Measurements from ENCODE around the gene LCP1.

LCP1 gene

GRCh38 chr13:46134494-46134893, 47.5 kb downstream of the LCP1 start:
- no peak for DNase-seq (ENCODE audit: low read depth, low spot score)
- H3K27ac ChIP-seq, result no peak overlapping the region
- no peaks in the 10 kb centered on the region for H3K9me3 ChIP-seq (ENCODE audit: low read depth, low read length)
- no peaks in the 10 kb centered on the region for H3K36me3 ChIP-seq (ENCODE audit: insufficient read depth, low read length)
- no peak for TF ChIP-seq POLR2AphosphoS5 (IDR thresholded peaks at IDR 0.05; ENCODE audit: borderline replicate concordance, low read depth, low read length)
- TF ChIP-seq FOXP2 (optimal IDR thresholded peaks at IDR 0.05; ENCODE audit: control extremely low read depth, extremely low read length, insufficient read depth), result no peak
- TF ChIP-seq EZH2 (IDR thresholded peaks at IDR 0.05), result no peak
- H3K4me3 ChIP-seq, result no peak overlapping the region
- H3K9ac ChIP-seq (ENCODE audit: insufficient read length), result no peak overlapping the region

- H3K4me3 ChIP-seq, result no peak overlapping the region
- no peak overlapping the region for H3K27ac ChIP-seq
- H3K36me3 ChIP-seq (ENCODE audit: insufficient read depth, low read length), result no peaks in the 10 kb centered on the region
- no peak overlapping the region for H3K9ac ChIP-seq (ENCODE audit: insufficient read length)
- no peaks in the 10 kb centered on the region for H3K9me3 ChIP-seq (ENCODE audit: low read depth, low read length)
- no peak for DNase-seq (ENCODE audit: low read depth, low spot score)
- no peak for TF ChIP-seq POLR2AphosphoS5 (IDR thresholded peaks at IDR 0.05; ENCODE audit: borderline replicate concordance, low read depth, low read length)
These were observed 49.9 kb downstream of the LCP1 start for GRCh38 chr13:46132109-46132508.

GRCh38 chr13:46131705-46132104, 50.3 kb downstream of the LCP1 start:
- no peak for DNase-seq (ENCODE audit: low read depth, low spot score)
- no peak for TF ChIP-seq EZH2 (IDR thresholded peaks at IDR 0.05)
- TF ChIP-seq FOXP2 (optimal IDR thresholded peaks at IDR 0.05; ENCODE audit: control extremely low read depth, extremely low read length, insufficient read depth), result no peak
- no peak for TF ChIP-seq POLR2AphosphoS5 (IDR thresholded peaks at IDR 0.05; ENCODE audit: borderline replicate concordance, low read depth, low read length)
- Histone ChIP-seq H3K36me3 (ENCODE audit: insufficient read depth, low read length) (no peaks in the 10 kb centered on the region), H3K4me3 (no peak overlapping the region), H3K9ac (ENCODE audit: insufficient read length) (no peak overlapping the region), H3K9me3 (ENCODE audit: low read depth, low read length) (no peaks in the 10 kb centered on the region), H3K27ac (no peak overlapping the region)

- no peaks in the 10 kb centered on the region for H3K36me3 ChIP-seq (ENCODE audit: insufficient read depth, low read length)
These were observed 51.9 kb downstream of the LCP1 start for GRCh38 chr13:46129955-46130618.

GRCh38 chr13:46129124-46129523, 52.9 kb downstream of the LCP1 start:
- Histone ChIP-seq H3K36me3 (ENCODE audit: insufficient read depth, low read length) (no peaks in the 10 kb centered on the region), H3K9me3 (ENCODE audit: low read depth, low read length) (no peaks in the 10 kb centered on the region), H3K4me3 (no peak overlapping the region), H3K27ac (no peak overlapping the region), H3K9ac (ENCODE audit: insufficient read length) (no peak overlapping the region)
- DNase-seq (ENCODE audit: low read depth, low spot score), result no peak
- TF ChIP-seq POLR2AphosphoS5 (IDR thresholded peaks at IDR 0.05; ENCODE audit: borderline replicate concordance, low read depth, low read length) (no peak), EZH2 (IDR thresholded peaks at IDR 0.05) (no peak), FOXP2 (optimal IDR thresholded peaks at IDR 0.05; ENCODE audit: control extremely low read depth, extremely low read length, insufficient read depth) (no peak)

More at GRCh38 chr13:46129955-46130618, 51.9 kb downstream of the LCP1 start:
- Histone ChIP-seq H3K4me3 (no peak overlapping the region), H3K9me3 (ENCODE audit: low read depth, low read length) (no peaks in the 10 kb centered on the region), H3K27ac (no peak overlapping the region), H3K9ac (ENCODE audit: insufficient read length) (no peak overlapping the region)
- no peak for DNase-seq (ENCODE audit: low read depth, low spot score)
- TF ChIP-seq FOXP2 (optimal IDR thresholded peaks at IDR 0.05; ENCODE audit: control extremely low read depth, extremely low read length, insufficient read depth), result no peak
- no peak for TF ChIP-seq EZH2 (IDR thresholded peaks at IDR 0.05)
- no peak for TF ChIP-seq POLR2AphosphoS5 (IDR thresholded peaks at IDR 0.05; ENCODE audit: borderline replicate concordance, low read depth, low read length)

- no peak for DNase-seq (ENCODE audit: low read depth, low spot score)
- Histone ChIP-seq H3K9me3 (ENCODE audit: low read depth, low read length) (no peaks in the 10 kb centered on the region), H3K4me3 (no peak overlapping the region), H3K27ac (no peak overlapping the region), H3K36me3 (ENCODE audit: insufficient read depth, low read length) (no peaks in the 10 kb centered on the region), H3K9ac (ENCODE audit: insufficient read length) (no peak overlapping the region)
- TF ChIP-seq FOXP2 (optimal IDR thresholded peaks at IDR 0.05; ENCODE audit: control extremely low read depth, extremely low read length, insufficient read depth), result no peak
- TF ChIP-seq EZH2 (IDR thresholded peaks at IDR 0.05), result no peak
- no peak for TF ChIP-seq POLR2AphosphoS5 (IDR thresholded peaks at IDR 0.05; ENCODE audit: borderline replicate concordance, low read depth, low read length)
These were observed 54.5 kb downstream of the LCP1 start for GRCh38 chr13:46127358-46128023.

GRCh38 chr13:46126552-46127357, 55.2 kb downstream of the LCP1 start:
- TF ChIP-seq EZH2 (IDR thresholded peaks at IDR 0.05), result no peak
- no peak for TF ChIP-seq POLR2AphosphoS5 (IDR thresholded peaks at IDR 0.05; ENCODE audit: borderline replicate concordance, low read depth, low read length)
- peak; percentile 38 for TF ChIP-seq FOXP2 (optimal IDR thresholded peaks at IDR 0.05; ENCODE audit: control extremely low read depth, extremely low read length, insufficient read depth)
- H3K9ac ChIP-seq (ENCODE audit: insufficient read length), result peak overlapping the region; percentile 58
- no peaks in the 10 kb centered on the region for H3K9me3 ChIP-seq (ENCODE audit: low read depth, low read length)
- H3K36me3 ChIP-seq (ENCODE audit: insufficient read depth, low read length), result no peaks in the 10 kb centered on the region
- DNase-seq (ENCODE audit: low read depth, low spot score), result no peak
- peak overlapping the region; percentile 100 for H3K27ac ChIP-seq
- peak overlapping the region; percentile 71 for H3K4me3 ChIP-seq

GRCh38 chr13:46126056-46126455, 55.9 kb downstream of the LCP1 start:
- Histone ChIP-seq H3K4me3 (peak overlapping the region; percentile 71), H3K27ac (peak overlapping the region; percentile 100), H3K9ac (ENCODE audit: insufficient read length) (peak overlapping the region; percentile 58), H3K36me3 (ENCODE audit: insufficient read depth, low read length) (no peaks in the 10 kb centered on the region), H3K9me3 (ENCODE audit: low read depth, low read length) (no peaks in the 10 kb centered on the region)
- TF ChIP-seq POLR2AphosphoS5 (IDR thresholded peaks at IDR 0.05; ENCODE audit: borderline replicate concordance, low read depth, low read length) (no peak), FOXP2 (optimal IDR thresholded peaks at IDR 0.05; ENCODE audit: control extremely low read depth, extremely low read length, insufficient read depth) (no peak), EZH2 (IDR thresholded peaks at IDR 0.05) (no peak)
- DNase-seq (ENCODE audit: low read depth, low spot score), result no peak
